GM13977 (cell line): ENCODE data around the gene CACNA1C.

ENCODE experiments used
- DNase-seq: peaks from one replicate; pipeline ENCODE4 v3.0.0; 2012; ENCODE audit warnings: low spot score
- in situ Hi-C: fragments of 300-500 bp; cut with MboI; formaldehyde crosslinking; loops from one replicate; pipeline ENCODE4 v1.12.0; 2022; ENCODE audit warnings: low sequenced_read_pairs, low pct_unique_long_range_greater_than_20kb, mixed read lengths, inconsistent platforms; ENCODE audit not compliant: unreplicated experiment
- TF ChIP-seq, protein P1 (sequence below): IDR thresholded peaks from 2 replicates; pipeline ENCODE4 v1.5.1; 2012; ENCODE audit warnings: mild to moderate bottlenecking, control low read depth; ENCODE audit not compliant: insufficient read depth; ENCODE audit errors: extremely low read depth, missing control alignments

CACNA1C gene

DNA sequence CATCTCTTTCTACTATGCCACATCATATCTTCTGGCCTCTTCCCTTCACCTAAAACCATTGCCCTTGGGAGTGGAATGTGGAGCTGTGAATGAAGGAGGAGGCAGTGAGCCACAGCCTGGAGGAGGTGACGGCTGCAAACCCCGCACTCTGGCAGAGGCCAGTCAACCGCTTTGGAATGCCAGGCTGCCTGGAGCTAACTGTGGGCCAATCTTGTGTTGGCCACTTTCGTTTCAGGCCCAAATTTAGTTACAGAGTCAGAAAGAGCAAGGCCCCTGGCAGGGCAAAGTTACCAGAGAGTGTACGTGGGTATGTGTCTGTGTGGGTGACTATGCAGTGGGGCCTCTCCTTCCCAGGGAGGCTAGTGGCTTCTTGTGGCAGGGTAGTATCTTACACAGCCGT, 40.1 kb downstream of the CACNA1C start:
- TF ChIP-seq, protein P1, sequence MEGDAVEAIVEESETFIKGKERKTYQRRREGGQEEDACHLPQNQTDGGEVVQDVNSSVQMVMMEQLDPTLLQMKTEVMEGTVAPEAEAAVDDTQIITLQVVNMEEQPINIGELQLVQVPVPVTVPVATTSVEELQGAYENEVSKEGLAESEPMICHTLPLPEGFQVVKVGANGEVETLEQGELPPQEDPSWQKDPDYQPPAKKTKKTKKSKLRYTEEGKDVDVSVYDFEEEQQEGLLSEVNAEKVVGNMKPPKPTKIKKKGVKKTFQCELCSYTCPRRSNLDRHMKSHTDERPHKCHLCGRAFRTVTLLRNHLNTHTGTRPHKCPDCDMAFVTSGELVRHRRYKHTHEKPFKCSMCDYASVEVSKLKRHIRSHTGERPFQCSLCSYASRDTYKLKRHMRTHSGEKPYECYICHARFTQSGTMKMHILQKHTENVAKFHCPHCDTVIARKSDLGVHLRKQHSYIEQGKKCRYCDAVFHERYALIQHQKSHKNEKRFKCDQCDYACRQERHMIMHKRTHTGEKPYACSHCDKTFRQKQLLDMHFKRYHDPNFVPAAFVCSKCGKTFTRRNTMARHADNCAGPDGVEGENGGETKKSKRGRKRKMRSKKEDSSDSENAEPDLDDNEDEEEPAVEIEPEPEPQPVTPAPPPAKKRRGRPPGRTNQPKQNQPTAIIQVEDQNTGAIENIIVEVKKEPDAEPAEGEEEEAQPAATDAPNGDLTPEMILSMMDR = no peak
- no peak for DNase-seq
- in situ Hi-C loops = no loop called here

DNA sequence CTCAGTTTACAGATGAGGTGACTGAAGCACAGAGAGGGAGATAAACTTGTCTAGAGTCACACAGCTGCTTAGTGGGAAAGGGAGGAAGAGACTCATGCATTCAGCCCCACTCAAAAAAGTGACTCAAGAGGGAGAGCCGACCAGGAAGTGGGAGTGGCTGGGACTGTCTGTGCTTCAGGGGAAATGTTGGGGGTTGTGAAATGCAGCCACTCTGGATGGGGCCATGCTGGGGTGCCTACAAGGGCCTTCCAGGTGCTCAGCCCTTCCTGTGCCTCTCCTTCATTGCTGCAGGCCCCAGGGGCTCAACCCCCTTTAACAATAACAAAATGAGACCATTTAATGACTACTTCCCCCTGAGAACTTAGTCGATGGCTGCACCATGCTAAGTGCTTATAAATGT, 41.8 kb downstream of the CACNA1C start:
- in situ Hi-C loops = no loop called here
- DNase-seq = no peak
- TF ChIP-seq, protein P1 = no peak

DNA sequence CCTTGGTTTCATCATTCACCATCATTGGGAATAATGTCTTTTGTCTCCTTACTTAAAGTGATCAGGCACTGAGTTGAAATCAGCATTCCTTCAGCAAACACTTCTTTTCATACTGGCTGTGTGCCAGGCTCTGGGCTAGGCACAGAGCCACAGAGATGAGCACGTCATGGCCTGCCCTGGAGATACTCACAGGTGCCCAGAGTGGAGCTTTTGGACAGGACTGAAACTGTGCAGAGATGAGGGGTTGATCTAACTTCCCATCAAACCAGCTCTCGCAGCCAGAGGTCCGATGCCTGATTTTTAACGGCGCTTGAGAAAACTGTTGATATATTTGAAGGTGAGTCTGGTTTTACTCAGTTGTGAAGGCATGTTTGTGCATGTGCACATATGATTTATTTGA, 43.1 kb downstream of the CACNA1C start:
- no peak for DNase-seq
- TF ChIP-seq, protein P1 = no peak
- in situ Hi-C loops = no loop called here

DNA sequence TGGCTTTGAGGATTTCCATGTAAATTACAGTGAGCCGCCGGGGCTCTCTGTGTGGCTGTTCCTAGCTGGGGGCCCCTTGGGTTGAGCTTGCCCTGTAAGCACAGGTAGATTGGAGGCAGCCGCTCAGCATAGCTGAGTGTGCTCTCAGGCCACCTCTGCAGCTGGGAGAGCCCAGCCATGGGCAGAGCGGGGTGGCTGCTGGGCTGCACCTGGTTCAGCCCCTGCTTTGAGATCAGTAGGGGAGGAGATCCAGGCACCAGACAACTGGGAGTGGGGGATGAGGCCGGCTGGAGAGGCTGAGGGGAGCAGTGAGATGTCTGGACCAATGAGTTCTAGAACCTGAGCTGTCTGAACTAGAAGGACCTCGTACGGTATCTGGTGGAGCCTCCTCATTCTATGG, 44.8 kb downstream of the CACNA1C start:
- DNase-seq = no peak
- TF ChIP-seq, protein P1 = no peak
- in situ Hi-C loops = no loop called here

DNA sequence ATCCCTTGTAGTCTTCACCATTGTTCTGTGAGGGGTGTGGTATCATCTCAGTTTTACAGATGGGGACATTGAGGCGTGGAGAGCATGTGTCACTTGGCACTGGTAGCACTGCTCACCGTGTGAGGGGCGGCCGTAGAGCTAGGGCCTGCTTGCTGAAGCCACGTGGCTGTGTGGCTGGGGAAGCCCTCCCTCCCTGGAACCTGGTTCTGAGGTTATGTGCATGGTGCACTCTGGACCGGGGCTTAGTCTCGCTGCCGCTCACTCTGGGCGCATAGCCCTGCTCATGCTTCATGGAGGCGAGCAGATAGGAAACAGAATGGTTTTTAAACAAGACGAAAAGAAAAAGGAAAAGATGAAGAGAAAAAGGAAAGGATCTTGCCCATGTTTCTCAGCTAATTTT, 46.1 kb downstream of the CACNA1C start:
- in situ Hi-C loops = no loop called here
- TF ChIP-seq, protein P1 = no peak
- DNase-seq = no peak

DNA sequence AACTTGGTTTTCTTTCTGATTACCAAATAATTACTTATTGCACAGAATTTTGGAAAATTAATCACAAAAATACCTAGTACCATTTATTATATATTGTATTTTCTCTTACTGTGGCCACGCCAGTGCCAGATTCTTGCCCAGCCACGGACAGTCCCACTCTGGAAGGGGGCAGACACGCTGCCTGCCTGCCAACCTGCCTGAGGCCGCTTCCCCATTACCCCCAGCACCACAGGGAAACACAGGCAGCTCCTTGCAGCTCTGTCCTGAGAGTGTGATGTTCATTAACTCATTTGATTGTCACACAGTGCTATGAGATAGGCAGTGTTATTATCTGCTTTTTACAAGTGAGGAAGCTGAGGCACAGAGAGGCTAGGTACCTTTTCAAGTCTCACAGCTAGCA, 46.8 kb downstream of the CACNA1C start:
- DNase-seq = no peak
- in situ Hi-C loops = no loop called here
- TF ChIP-seq, protein P1 = no peak

DNA sequence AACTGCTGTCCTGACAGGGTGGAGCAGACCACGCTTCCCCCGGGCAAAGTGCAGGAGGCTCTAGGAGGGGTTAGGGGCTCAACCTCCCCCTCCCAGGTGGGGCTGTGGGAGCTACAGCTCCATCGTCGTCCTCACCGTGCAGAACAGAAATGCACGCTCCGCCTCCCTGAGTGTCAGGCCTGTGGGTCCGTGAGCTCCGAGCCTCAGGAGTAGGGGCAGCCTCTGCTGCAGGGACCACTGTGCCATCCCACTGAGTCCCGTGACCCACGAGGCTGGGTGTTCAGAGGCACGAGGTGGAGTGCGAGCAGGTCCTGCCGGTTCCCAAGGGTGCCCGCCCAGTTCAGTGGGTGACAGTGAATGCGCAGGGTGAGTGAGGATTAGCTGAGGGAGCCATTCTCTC, 48.6 kb downstream of the CACNA1C start:
- DNase-seq = no peak
- TF ChIP-seq, protein P1 = no peak
- in situ Hi-C loops = no loop called here
